Kidney (tissue), 14 donors: ENCODE data around the gene PYCR2. TPM values are rescaled to one million over a fixed set of nuclear protein-coding genes. Genes with fewer than 3 reads are reported as not detected.

Source experiments
- DNase-seq, 5 donors: peaks; one replicate each; pipeline ENCODE4 v3.0.0-alpha.2; 2013 to 2020
- FAIRE-seq: peaks from 2 replicates; lab custom pipeline; 2012; peaks lifted over from hg19 to GRCh38; lab: Jason Lieb, UNC
- H3K27ac ChIP-seq, 2 donors: one replicate each; pipeline ENCODE4 v1.7.0; 2013; ENCODE audit warnings: low read depth in 2 of 2, low read length in 2 of 2, inconsistent platforms in 1 of 2
- H3K27me3 ChIP-seq: one replicate; pipeline ENCODE4 v1.7.1; 2013; ENCODE audit warnings: low read length, inconsistent platforms; ENCODE audit not compliant: control insufficient read depth, insufficient read depth
- H3K36me3 ChIP-seq, 3 donors: one replicate each; pipeline versions ENCODE4 v1.7.0 to v1.7.1; 2013; ENCODE audit warnings: low read length in 3 of 3, control low read depth in 1 of 3, inconsistent platforms in 1 of 3; ENCODE audit not compliant: insufficient read depth in 3 of 3, control insufficient read depth in 2 of 3
- H3K4me1 ChIP-seq, 3 donors: one replicate each; pipeline versions ENCODE4 v1.7.0 to v1.7.1; 2013; ENCODE audit warnings: low read length in 3 of 3, inconsistent platforms in 1 of 3, low read depth in 1 of 3; ENCODE audit not compliant: control insufficient read depth in 2 of 3, insufficient read depth in 2 of 3
- H3K4me3 ChIP-seq, 3 donors: one replicate each; pipeline versions ENCODE4 v1.7.0 to v1.8.1; 2013; ENCODE audit warnings: low read length in 3 of 3, control low read depth in 1 of 3, inconsistent platforms in 1 of 3
- H3K9ac ChIP-seq, 3 donors: one replicate each; pipeline versions ENCODE4 v1.7.0 to v1.7.1; 2013; ENCODE audit warnings: low read length in 3 of 3, control low read depth in 1 of 3, inconsistent platforms in 1 of 3
- H3K9me3 ChIP-seq, 3 donors: one replicate each; pipeline versions ENCODE4 v1.7.0 to v1.7.1; 2013; ENCODE audit warnings: low read length in 3 of 3, control low read depth in 1 of 3, inconsistent platforms in 1 of 3; ENCODE audit not compliant: control insufficient read depth in 2 of 3, insufficient read depth in 1 of 3
- intact Hi-C: fragments of 100-400 bp; cut with DNase I; formaldehyde crosslinking; loops from one replicate; pipeline ENCODE4 v1.11.1; 2022
- polyA plus RNA-seq: library from polyadenylated mRNA; stranded (reverse); fragments of 350-450 nt; fragmentation: Illumina TruSeq; extraction: RNeasy Lipid Tissue Mini Kit (QIAGEN cat#74804); gene quantifications from one replicate; pipeline ENCODE4 v1.2.3, GENCODE V29; 2014; ENCODE audit warnings: low read depth, low replicate concordance; ENCODE audit not compliant: insufficient read depth
- total RNA-seq: library from RNA; stranded (reverse); fragmentation: NEBNext Ultra II Directional; extraction: Animal tissue kit (Norgen Biotek cat#: 25700); gene quantifications from one replicate; pipeline ENCODE4 v1.2.1, GENCODE V29; 2021
- TF ChIP-seq, protein P1 (sequence below): IDR thresholded peaks from 3 replicates; pipeline ENCODE4 v1.5.1; 2012; ENCODE audit warnings: mild to moderate bottlenecking, moderate library complexity, borderline replicate concordance; ENCODE audit not compliant: insufficient read depth; ENCODE audit errors: extremely low read depth
- donor health status: control.
- donor health status: control.
- donor health status: control.
- donor health status: control.
- donor health status: control.
- donor health status: DM: yes; HTN: yes; CAD: no.
- donor health status: Normal renal cell carcinoma (clear cell type).

Gene PYCR2
- total and polyA plus RNA-seq, 2 donors from 2014 or later, result 72.4 to 79.3 TPM

DNA sequence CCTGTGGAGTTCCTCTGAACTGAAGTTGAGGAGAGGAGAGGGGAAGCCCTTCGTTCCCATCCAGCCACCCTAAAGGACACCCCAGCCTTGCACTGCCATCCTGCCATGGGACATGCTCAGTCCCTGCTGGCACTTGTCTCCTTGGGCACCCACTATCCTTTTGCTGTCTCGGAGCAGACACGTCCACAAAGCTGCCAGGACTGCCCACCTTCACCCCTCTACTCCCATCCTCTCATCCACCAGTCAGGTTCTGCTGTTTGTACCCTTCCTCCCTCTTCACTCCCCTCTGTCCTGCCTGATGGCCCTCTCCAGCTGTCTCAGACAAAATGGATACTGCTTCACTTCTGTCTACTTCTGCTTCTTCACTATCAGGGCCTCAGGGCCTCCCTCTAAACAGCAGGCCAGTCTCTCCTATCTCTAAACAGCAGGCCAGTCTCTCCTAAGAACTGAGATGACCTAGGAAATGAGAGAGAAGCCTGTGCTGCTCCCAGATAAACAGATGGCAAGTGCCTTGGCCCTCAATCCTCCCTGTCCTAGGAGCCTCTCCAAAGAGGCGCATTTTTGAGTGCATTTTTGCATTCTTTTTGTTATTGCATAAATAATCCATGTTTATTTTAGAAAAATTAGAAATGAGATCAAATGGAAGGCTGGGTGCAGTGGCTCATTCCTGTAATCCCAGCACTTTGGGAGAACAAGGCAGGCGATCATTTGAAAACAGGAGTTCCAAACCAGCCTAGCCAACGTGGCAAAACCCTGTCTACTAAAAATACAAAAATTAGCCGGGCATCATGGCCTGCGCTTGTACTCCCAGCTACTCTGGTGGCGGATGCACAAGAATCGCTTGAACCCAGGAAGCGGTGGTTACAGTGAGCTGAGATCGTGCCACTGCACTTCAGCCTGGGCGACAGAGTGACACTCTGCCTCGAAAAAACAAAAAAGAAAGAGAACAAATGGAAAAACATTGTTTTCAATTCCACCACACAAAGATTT is 4.4 kb upstream of the PYCR2 start:
- FAIRE-seq (no peak), DNase-seq (peak in 1 of 5 donors; percentile 33)
- TF ChIP-seq, protein P1, sequence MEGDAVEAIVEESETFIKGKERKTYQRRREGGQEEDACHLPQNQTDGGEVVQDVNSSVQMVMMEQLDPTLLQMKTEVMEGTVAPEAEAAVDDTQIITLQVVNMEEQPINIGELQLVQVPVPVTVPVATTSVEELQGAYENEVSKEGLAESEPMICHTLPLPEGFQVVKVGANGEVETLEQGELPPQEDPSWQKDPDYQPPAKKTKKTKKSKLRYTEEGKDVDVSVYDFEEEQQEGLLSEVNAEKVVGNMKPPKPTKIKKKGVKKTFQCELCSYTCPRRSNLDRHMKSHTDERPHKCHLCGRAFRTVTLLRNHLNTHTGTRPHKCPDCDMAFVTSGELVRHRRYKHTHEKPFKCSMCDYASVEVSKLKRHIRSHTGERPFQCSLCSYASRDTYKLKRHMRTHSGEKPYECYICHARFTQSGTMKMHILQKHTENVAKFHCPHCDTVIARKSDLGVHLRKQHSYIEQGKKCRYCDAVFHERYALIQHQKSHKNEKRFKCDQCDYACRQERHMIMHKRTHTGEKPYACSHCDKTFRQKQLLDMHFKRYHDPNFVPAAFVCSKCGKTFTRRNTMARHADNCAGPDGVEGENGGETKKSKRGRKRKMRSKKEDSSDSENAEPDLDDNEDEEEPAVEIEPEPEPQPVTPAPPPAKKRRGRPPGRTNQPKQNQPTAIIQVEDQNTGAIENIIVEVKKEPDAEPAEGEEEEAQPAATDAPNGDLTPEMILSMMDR, result no peak
- Histone ChIP-seq H3K4me3 (no peak overlapping the region), H3K9me3 (no peaks in the 10 kb centered on the region), H3K9ac (no peak overlapping the region), H3K36me3 (no peaks in the 10 kb centered on the region), H3K4me1 (peaks cover 0 to 2% (median 0%) of the 10 kb centered on the region in 3 donors), H3K27me3 (no peaks in the 10 kb centered on the region), H3K27ac (no peak overlapping the region)
- intact Hi-C loops, result no loop called here

DNA sequence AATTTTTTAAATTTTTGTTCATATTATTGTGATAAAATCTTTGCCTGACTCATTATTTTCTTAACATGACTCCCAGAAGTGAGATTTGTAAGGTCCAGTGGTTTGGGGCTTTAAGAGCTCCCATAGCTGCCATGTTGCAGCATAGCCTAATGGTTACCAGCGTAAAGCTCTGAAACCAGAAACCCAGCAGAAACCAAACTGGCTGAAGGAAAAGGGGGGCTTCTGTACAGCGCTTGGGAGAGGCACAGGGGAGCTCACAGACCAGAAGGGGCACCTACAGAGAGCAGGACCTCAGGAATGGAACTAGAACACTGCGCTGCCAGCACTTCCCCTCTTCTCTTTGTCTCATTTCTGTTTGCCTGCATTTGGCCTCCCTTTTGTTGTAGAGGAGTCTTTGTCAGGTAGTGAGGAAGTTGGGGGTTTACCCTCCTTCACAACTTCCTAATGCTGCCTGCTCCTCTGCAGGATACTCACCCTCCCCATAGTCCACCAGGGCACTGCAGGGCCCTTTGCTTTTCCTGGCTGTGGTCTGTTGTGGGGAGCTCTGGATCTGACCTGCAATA is 2.6 kb upstream of the PYCR2 start:
- Histone ChIP-seq H3K4me1 (peaks cover 0 to 13% (median 6%) of the 10 kb centered on the region in 3 donors), H3K9me3 (no peaks in the 10 kb centered on the region), H3K27me3 (no peaks in the 10 kb centered on the region), H3K27ac (no peak overlapping the region), H3K4me3 (no peak overlapping the region), H3K9ac (no peak overlapping the region), H3K36me3 (peaks cover 0 to 3% (median 0%) of the 10 kb centered on the region in 3 donors)
- FAIRE-seq (no peak), DNase-seq (no peak)
- TF ChIP-seq, protein P1, result no peak
- intact Hi-C loops, result no loop called here

DNA sequence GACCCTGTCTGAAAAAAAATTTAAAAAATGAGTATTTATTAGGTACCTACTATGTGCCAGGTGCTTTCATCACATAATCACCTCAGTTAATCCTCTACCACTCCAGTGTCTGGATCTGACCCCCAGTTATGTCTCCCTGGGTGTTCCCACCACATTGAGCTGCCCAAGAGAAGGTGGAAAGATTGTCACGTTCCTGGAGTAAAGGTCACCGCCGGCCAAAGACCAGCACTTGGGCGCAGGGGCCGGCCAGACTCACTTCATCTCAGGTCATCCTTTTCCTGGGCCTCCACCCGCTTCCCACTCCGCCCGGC is 714 bp downstream of the PYCR2 start:
- TF ChIP-seq, protein P1, result no peak
- Histone ChIP-seq H3K27me3 (no peaks in the 10 kb centered on the region), H3K36me3 (peaks cover 2 to 7% (median 3%) of the 10 kb centered on the region in 3 donors), H3K9ac (peak overlapping the region; percentile 62 to 96 (median 88)), H3K4me1 (peaks cover 0 to 18% (median 6%) of the 10 kb centered on the region in 3 donors), H3K4me3 (peak overlapping the region; percentile 80 to 97 (median 90)), H3K9me3 (no peaks in the 10 kb centered on the region), H3K27ac (peak overlapping the region in 1 of 2 donors; percentile 88)
- FAIRE-seq (no peak), DNase-seq (peak in 1 of 5 donors; percentile 12)
- intact Hi-C loops, result no loop called here
